ENCODE data around the gene SERPINI1. TPM values are rescaled to one million over a fixed set of nuclear protein-coding genes. Genes with fewer than 3 reads are reported as not detected.

Gene SERPINI1
- total and polyA plus RNA-seq, 10 donors, result 5.3 to 13.6 (median 9.0) TPM

DNA sequence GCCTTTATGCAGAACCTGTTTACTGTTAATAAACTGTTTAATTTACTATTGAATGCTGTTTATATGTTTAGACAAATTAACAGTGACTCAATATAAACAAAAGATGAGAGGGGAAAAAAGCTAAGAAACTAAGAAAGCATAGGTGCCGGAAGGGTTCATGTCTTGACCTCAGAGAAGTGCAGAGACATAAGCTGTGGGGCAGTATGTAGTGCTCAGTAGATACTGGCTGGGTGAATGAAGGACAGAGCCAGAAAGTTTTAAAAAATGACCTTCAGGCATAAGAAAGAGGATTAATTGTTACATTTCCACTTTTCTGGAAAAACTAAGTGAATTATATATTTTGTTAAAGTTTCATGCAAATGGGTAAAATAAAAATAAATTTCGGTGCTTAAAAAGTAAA is 14.2 kb downstream of the SERPINI1 start:
- DNase-seq, result no peak
- 95 to 99% (median 96%) methylated on average over 2 of the region's 2 CpGs for WGBS, 5 donors
- no peak overlapping the region for H3K4me3 ChIP-seq
- no peak for TF ChIP-seq POLR2AphosphoS5 (IDR thresholded peaks at IDR 0.05)
- TF ChIP-seq, protein P1, sequence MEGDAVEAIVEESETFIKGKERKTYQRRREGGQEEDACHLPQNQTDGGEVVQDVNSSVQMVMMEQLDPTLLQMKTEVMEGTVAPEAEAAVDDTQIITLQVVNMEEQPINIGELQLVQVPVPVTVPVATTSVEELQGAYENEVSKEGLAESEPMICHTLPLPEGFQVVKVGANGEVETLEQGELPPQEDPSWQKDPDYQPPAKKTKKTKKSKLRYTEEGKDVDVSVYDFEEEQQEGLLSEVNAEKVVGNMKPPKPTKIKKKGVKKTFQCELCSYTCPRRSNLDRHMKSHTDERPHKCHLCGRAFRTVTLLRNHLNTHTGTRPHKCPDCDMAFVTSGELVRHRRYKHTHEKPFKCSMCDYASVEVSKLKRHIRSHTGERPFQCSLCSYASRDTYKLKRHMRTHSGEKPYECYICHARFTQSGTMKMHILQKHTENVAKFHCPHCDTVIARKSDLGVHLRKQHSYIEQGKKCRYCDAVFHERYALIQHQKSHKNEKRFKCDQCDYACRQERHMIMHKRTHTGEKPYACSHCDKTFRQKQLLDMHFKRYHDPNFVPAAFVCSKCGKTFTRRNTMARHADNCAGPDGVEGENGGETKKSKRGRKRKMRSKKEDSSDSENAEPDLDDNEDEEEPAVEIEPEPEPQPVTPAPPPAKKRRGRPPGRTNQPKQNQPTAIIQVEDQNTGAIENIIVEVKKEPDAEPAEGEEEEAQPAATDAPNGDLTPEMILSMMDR (IDR thresholded peaks at IDR 0.05 in 8 of 11, conservative IDR thresholded peaks at IDR 0.05 in 3 of 11), result no peak
- TF ChIP-seq POLR2A (IDR thresholded peaks at IDR 0.05), result no peak
- intact Hi-C loops (cut with DNase I; ENCODE audit: low total_unique reads), result no loop called here
- H3K27me3 ChIP-seq (replicated peaks in 1 of 7), result no peaks in the 10 kb centered on the region
- no peaks in the 10 kb centered on the region for H3K36me3 ChIP-seq
- H3K4me1 ChIP-seq, result peaks cover 11 to 50% (median 18%) of the 10 kb centered on the region in 6 donors
- H3K27ac ChIP-seq, result peak overlapping the region in 6 of 8 donors; percentile 0 to 65 (median 48)
- H3K9me3 ChIP-seq, result no peaks in the 10 kb centered on the region

DNA sequence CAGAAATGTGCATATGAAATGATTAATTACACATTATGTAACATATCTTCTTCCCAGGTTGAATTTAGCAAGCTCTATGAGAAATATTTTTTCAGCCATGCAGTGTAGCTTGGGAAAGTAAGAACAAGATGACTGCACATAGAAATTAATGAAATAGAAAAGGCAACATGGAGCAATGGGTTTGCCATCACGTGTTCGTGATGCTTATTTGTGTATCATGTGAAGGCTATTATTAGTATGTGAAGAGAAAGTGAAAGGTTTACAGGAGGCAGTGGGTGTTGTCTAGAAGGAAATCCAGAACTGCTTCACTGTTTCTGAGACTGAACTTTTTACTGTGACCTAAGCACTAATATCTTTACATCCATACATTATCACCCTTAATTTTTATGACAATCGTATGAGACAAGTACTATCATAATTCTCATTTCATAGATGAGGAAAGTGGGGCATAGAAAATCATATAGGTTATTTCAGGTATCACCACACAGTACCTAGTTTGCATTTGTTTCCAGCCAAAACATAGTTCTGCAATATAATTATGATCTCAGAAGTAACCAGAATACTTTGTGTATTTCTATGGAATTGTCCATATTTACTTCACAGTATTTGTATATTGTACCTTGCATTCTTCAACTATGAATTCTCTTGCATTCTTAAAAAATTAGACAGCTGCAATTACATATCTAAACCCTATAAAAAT is 14.9 kb downstream of the SERPINI1 start:
- 16 to 29% (median 20%) methylated on average over 3 of the region's 3 CpGs for WGBS, 5 donors
- Histone ChIP-seq H3K9me3 (no peaks in the 10 kb centered on the region), H3K4me1 (peaks cover 11 to 50% (median 18%) of the 10 kb centered on the region in 6 donors), H3K27me3 (replicated peaks in 1 of 7) (no peaks in the 10 kb centered on the region), H3K36me3 (no peaks in the 10 kb centered on the region), H3K4me3 (peak overlapping the region in 1 of 8 donors; percentile 39), H3K27ac (peak overlapping the region in 7 of 8 donors; percentile 39 to 65 (median 57))
- no peak for DNase-seq
- intact Hi-C loops (cut with DNase I; ENCODE audit: low total_unique reads), result no loop called here
- TF ChIP-seq POLR2A (IDR thresholded peaks at IDR 0.05), result no peak
- TF ChIP-seq POLR2AphosphoS5 (IDR thresholded peaks at IDR 0.05), result no peak
- TF ChIP-seq, protein P1 (IDR thresholded peaks at IDR 0.05 in 8 of 11, conservative IDR thresholded peaks at IDR 0.05 in 3 of 11), result no peak

DNA sequence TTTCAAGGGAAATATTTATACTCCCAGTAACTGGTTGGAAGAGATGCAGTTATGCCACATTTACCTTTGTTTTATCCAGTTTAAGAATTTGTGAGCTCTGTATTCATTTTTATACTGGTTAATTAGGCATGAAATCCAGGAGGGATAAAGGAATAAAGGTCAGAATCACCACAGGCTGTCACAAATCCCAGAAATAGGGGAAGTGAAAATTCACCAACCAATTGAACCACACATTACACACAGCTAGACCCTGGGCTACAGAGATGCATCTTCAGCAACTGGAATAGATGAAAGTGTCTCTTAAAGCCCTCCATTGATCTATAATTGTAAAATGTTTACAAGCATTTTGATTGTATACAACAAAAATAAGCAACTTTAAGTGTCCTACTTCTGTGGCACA is 18.5 kb downstream of the SERPINI1 start:
- Histone ChIP-seq H3K4me1 (peaks cover 11 to 39% (median 18%) of the 10 kb centered on the region in 6 donors), H3K4me3 (no peak overlapping the region), H3K9me3 (no peaks in the 10 kb centered on the region), H3K27me3 (replicated peaks in 1 of 7) (no peaks in the 10 kb centered on the region), H3K36me3 (no peaks in the 10 kb centered on the region), H3K27ac (no peak overlapping the region)
- intact Hi-C loops (cut with DNase I; ENCODE audit: low total_unique reads), result no loop called here
- no peak for TF ChIP-seq POLR2A (IDR thresholded peaks at IDR 0.05)
- TF ChIP-seq, protein P1 (IDR thresholded peaks at IDR 0.05 in 8 of 11, conservative IDR thresholded peaks at IDR 0.05 in 3 of 11), result no peak
- TF ChIP-seq POLR2AphosphoS5 (IDR thresholded peaks at IDR 0.05), result no peak
- DNase-seq, result no peak

DNA sequence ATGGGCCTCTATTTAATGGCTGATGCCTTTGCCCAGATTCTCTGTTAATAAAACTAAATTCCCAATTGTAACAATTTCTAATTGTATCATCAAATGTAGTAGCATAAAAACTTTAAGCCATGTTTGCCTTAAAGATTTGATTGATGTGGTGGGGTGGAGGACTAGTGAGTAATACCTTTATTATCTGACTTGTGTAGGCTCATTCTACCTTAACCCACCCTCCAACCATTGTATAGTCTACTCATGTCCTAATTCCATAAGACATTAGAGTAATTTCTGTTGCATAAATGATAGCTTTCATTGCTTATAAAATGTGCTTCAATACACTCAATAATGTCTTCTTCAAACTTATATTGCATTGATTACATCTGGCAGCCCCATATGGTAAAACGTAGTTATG is 25.8 kb downstream of the SERPINI1 start:
- no peak overlapping the region for H3K27ac ChIP-seq
- peaks cover 0 to 6% (median 0%) of the 10 kb centered on the region in 6 donors for H3K4me1 ChIP-seq
- WGBS, 5 donors, result 72 to 93% (median 85%) methylated on average over 1 of the region's 1 CpG
- intact Hi-C loops (cut with DNase I; ENCODE audit: low total_unique reads), result no loop called here
- H3K4me3 ChIP-seq, result no peak overlapping the region
- H3K9me3 ChIP-seq, result peaks cover 0 to 14% (median 6%) of the 10 kb centered on the region in 8 donors
- TF ChIP-seq POLR2A (IDR thresholded peaks at IDR 0.05), result no peak
- TF ChIP-seq, protein P1 (IDR thresholded peaks at IDR 0.05 in 8 of 11, conservative IDR thresholded peaks at IDR 0.05 in 3 of 11), result no peak
- TF ChIP-seq POLR2AphosphoS5 (IDR thresholded peaks at IDR 0.05), result no peak
- H3K27me3 ChIP-seq (replicated peaks in 1 of 7), result no peaks in the 10 kb centered on the region
- H3K36me3 ChIP-seq, result no peaks in the 10 kb centered on the region
- no peak for DNase-seq

All from spleen (tissue), 11 donors.